Inferior parietal cortex (tissue), 1 donor: ENCODE data around the gene CHRND.

Experiments
- DNase-seq: peaks from one replicate; pipeline ENCODE4 v3.0.0-alpha.2; 2016; ENCODE audit errors: extremely low spot score

CHRND gene

DNA sequence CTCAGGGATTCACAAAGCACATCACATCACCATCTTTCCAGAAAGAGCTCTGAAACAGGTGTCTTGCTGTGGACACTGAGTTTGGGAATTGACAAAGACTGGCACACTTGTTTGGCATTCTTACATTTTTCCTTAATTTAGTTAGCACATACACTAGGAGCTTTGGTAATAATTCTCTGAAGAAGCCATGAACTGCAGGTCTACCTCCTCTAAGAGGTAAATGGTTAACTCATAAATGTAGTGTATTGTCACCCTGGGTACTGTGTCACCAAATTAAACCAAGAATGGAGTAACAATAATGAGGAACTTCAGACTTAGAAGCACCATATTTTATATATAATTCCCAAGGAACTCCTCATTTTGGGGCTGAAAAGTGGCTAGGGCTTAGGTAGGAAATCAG lies 47.1 kb downstream of the CHRND start:
- DNase-seq = no peak

DNA sequence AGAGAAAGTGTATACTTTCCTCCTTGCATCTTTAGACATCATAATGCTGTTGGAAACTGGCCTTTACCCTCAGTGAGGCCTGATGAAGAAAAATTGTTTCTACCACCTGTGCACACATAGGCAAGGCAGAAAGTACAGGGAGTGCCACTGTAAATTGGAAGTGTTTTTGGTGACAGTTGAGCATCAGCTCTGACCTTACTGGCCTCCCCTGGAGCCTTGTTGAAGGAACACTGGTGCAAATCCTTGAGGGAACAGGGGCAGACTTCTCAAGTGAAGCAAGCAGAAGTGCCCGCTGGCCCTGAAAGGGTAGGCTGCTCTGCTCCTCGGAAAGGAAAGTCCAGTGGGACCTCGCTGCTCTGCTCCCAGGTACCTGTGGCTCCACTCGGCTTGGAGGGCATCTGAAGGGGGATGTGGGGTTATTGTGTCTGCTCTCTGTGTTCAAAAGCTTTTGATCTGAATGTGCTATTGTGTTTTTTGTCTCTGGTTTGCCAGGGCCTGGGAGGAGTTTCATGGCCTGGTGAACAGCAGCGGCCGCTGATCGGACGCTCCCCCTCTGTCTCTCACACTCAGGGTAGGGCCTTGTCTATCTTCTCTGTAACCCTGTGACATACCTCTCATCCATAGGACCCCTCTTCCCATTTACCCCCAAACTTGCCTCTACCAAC lies 47.9 kb downstream of the CHRND start:
- no peak for DNase-seq

DNA sequence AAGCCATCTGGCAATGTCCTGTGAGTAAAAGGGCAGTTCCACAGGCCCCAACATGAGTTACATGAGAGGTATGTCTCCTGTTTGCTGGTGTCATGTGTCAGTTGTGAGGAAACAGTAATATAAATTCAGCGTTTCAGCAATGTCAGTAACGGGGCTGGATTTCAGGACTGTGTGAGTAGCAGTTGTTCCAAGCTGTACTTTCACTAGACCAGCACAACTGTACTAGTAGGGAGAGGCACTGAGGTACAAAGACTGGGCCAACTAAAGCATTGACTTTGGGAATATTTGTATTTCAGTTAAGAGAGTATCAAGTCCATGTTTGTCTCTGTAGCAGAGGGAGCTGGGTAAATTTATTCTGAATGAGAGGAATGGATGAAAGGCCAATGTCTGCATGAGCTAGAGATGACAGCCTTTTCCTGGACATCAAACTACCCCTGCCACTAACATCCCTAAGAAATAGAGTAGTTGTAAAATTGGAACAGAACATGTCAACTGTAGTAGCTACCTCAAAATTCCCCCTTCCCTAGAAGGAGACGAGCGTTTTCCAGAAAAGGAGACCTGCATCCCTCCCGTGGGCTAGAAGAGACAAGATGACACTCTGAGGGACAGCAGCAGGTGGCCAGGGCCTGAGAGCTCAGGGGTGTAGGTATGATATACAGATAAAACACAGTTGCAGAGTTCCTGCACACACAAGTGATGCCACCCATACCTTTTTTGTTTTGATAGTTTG lies 48.9 kb downstream of the CHRND start:
- DNase-seq = no peak

DNA sequence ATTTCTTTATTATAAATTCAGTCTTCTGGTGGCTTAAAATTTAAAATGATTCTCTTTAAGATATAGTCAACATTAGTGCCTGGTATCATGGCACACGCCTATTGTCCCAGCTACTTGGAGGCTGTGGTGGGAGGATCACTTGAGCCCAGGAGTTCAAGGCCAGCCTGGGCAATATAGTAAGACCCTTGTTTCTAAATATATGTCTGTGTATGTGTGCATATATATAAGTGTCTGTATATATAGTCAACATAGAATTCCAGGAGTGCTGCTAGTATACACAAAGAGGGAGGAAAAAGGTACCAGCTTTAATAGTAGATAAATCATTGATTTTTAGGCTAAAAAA lies 49.4 kb downstream of the CHRND start:
- DNase-seq = no peak

DNA sequence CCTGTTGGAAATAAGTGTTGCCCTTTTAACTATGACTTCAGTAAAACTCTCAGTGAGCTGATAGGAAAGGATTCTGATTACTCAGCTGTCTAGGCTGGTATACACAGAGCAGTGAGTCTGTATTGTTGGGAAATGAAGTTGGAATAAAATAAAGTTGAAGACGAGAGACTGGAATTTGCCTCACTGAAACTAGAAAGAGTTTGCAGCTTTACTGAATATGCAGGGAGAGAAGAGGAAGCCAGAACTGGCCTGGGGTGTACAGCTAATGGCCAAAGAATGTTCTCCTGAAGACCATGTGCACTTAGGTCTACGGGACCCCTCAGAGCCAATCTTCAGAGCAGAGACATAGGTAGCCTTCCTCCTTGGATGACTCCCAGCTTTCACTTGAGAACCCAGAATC lies 51.0 kb downstream of the CHRND start:
- DNase-seq = no peak

DNA sequence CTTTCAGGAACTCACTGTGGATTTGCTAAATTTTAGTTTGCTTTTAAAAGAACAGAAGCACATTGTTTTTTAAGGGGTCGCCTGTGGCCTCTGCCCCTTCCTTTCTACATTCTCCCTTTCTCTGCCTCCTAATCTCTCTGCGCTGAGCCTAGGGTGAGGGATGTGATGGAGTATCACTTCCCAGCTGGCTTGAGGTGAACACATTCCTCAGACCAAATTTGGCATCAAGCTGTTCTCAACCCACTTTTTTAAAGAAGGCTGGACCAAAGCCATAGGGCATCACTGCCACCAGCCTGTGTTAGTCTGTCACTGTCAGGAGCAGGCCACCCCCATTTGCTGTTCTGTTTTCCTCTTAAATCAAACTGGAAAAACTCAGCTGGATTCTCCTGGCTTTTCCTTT lies 51.9 kb downstream of the CHRND start:
- DNase-seq = no peak

DNA sequence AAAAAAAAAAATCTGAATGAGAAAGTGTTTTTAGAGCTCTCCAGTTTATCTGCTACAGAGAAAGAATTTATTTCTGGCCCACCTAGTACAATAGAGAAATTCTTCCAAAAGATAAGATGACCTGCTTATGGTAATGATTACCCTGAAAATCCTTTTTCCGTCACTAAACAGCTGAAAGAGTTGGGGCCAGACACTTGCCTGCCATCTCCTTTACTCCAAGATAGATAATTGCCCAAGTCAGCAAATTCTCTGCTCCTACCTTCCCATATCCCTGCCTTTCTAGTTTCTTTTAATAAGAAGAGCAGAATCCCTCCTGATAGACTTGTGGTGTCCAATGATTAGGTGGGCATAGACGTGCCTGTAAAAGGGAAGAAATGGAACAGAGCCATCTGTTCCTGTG lies 52.7 kb downstream of the CHRND start:
- DNase-seq = no peak

DNA sequence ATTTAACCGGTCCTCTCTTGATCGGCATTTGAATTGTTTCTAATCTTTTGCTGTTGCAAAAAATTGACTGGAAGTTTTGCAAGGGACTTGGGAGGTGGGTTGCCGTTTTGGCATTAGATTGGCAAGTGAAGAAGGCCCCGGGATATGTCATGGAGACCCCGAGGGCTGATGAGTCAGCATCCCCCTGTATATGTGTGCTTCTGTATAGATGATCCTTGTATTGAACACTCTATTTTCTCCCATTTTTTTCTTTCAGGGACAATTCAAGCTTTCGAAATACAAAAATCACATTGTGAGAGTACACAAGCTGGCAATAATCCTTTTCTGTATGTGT lies 54.7 kb downstream of the CHRND start:
- DNase-seq = no peak

DNA sequence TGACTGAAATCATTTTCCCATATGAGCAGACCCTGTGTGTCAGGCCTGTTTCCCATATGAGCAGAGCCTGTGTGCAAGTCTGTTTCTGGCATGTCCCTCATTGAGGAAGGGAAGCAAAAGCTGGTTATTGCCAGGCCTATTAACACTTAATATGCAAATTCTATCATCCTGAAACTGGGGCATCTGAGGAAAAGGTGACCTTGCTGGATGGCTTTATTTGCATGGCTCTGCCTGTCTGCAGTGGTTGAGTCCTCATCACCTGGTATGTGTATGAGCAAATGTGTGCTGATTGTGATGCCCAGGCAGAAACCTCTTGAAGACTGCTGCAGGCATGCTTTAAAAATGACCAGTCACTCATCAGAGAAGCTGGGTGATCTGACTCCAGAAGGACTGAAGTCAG lies 55.8 kb downstream of the CHRND start:
- no peak for DNase-seq

DNA sequence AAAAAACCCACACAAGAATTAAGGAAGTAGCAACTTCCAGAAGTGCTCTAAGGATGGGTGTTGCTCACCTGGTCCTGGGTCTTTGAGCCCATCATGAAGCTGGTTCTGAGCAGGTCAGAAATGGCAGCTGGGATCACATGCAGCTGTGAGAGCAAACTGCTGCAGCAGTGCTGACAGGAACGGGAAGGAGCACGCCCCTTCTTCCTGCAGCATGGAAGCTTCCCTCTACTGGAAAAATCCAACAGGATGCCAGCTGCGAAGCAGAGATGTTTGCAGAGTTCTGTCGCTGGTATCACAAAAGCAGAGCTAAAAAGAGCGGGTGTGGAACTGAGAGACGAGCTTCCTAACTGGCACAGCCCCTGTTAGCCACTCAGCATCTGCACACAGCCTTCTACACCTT lies 58.3 kb downstream of the CHRND start:
- DNase-seq = no peak
